GM12873 (cell line): ENCODE results near the gene ALDH4A1.

Experiments
- TF ChIP-seq, protein P1 (sequence below): IDR thresholded peaks from 2 replicates; pipeline ENCODE4 v1.5.1; 2012; ENCODE audit warnings: low read depth, mild to moderate bottlenecking, moderate library complexity, low read length, control low read depth; ENCODE audit not compliant: insufficient read depth; ENCODE audit errors: missing control alignments

ALDH4A1 gene

DNA sequence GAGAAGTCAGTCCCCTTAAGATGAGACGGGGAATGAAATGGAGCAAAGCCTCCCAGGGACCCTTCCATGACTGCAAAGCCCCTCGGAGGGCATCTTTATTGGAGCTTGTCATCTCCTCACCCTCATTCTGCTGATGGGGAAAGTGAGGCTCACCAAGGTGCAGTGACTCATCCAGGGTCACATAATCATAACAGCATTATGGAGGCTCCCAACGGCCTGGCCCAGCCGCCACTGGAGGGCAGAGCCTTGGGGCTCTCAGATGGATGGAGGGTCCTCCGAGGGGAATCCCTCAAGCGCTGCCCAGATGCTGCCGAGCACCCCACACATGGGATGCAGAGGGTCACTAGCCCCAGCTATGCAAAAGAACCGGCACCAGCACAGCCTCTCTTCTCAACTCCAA lies 35.2 kb upstream of the ALDH4A1 start:
- TF ChIP-seq, protein P1, sequence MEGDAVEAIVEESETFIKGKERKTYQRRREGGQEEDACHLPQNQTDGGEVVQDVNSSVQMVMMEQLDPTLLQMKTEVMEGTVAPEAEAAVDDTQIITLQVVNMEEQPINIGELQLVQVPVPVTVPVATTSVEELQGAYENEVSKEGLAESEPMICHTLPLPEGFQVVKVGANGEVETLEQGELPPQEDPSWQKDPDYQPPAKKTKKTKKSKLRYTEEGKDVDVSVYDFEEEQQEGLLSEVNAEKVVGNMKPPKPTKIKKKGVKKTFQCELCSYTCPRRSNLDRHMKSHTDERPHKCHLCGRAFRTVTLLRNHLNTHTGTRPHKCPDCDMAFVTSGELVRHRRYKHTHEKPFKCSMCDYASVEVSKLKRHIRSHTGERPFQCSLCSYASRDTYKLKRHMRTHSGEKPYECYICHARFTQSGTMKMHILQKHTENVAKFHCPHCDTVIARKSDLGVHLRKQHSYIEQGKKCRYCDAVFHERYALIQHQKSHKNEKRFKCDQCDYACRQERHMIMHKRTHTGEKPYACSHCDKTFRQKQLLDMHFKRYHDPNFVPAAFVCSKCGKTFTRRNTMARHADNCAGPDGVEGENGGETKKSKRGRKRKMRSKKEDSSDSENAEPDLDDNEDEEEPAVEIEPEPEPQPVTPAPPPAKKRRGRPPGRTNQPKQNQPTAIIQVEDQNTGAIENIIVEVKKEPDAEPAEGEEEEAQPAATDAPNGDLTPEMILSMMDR = no peak

DNA sequence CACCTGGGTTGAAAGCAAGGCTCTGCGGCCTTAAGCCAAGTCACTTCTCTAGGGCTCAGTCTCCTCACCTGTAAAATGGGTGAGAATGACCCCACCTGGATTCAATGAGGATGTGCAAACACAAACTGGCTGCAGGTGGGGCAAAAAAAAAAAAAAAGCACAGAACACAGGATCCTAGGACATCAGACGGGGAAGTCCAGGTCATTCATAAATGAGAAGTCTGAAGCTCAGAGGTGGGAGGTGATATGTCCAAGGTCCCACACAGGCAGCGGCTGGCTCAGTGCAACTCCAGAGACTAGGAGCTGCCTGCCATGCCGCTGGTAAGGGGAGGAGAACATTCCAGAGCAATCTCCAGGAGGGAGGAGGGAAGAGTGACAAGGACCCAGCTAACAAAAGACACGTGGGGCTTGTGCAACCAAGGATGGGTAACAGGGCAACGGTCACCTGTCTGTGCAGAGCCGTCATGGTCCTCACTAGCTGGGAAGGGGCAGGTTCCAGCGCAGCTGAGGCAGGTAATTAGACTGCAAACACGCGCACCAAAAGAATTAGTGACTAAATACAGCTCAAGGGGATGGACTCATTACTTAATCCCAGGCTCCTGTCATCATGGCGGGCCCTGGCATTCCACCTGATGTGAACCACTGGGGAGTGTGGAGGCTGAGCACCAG lies 34.6 kb upstream of the ALDH4A1 start:
- TF ChIP-seq, protein P1 = no peak

DNA sequence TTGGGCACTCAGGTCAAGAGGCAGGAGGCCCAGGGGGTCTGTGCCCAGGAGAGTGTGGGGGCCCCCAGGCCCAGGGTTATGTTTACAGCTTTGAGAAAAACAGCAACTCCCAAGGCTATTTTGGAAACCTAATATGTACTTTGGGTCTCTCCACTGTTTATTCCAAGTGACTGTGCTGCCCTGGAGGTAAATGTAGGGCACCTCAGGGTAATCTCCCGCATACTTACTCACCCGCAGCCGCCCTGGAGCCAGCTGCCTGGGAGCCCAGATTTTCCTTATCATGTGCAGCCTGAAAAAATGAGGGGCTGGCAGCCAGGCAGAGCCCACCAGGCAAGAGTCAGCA lies 34.1 kb upstream of the ALDH4A1 start:
- TF ChIP-seq, protein P1 = no peak

DNA sequence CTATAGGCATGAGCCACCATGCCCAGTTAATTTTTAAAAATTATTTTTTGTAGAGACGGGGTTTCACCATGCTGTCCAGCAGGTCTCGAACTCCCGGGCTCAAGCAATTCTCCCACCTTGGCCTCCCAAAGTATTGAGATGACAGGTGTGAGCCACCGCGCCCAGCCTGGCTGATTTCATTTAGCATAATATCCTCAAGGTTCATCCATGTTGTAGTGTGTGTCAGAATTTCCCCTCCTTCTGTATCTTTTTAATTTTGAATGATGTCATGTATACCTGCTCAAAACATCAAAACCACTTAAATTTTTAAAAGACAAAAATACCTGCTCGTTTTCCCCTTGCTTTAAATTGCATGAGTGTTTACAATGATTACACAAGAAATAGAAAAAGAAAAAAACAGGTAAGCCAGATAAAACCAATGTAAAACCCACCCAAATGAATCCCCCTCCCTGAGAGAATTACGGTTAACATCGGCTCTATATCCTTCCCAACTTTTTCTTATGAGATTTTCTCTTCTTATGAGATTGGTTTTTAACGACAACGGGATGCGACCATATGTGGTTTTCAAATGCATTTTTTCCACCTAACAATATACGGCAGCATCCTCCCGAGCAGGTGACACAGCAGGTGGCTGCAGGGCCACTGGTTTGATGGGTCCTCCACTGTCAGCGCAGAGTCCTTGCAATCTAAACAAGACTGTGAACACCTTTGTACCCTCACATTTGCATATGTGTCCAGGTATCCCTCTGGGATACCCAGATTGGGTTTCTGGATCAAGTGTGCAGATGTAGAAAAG lies 32.0 kb upstream of the ALDH4A1 start:
- TF ChIP-seq, protein P1 = no peak

DNA sequence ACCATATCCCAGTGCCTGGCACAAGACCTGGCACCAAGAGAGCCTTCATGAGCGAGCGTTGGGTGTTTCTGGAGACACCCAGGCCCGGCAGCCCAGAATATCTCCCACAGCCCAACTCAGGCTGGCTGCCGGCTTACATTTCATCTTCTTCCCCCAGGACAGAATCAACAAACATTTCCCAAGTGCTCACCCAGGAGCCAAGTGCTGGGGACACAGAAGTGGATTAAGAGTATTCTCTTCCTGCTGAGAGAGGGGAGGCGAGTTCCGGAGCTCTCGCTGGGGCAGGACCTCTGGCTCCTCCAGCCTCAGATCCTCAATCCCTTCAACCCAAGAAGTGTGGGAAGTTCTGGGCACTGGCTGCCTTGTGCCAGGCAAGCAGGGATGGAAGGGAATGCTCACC lies 30.5 kb upstream of the ALDH4A1 start:
- TF ChIP-seq, protein P1 = no peak

DNA sequence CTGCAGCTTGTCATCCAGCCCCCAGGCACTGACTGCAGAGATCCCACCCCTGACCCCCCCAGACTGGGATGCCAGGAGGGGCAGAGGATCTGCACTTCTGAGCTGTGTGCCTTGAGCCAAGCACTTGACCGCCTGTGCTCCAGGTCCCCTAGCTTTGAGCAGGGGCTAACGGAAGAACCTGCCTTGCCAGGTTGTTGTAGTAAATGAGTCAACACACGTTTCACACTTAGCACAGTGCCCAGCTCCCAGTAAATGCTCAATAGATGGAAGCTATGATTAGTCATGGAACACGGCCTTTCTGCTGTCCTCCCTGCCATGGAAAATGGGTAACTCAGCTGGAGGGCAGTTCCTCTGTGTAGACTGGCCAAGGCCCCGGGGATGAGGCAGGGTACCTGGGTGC lies 30.0 kb upstream of the ALDH4A1 start:
- TF ChIP-seq, protein P1 = no peak

DNA sequence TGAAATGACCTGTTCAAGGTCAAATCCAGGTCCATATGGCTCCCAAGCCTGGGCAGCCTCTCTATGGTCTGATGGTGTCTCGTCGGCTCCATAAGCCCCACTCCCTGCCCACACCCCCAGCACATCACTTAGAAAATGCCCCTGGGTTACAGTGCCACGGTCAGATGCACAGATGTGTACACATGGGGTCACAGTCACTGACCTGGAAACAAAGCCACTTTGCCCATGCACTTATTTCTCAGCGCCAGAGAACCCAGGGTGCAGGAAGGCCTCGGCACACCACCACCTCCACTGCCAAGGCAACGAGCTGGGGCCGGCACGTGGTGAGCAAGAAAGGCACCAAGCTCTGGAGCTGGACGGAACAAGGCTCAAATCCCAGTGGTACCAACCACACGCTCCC lies 29.4 kb upstream of the ALDH4A1 start:
- TF ChIP-seq, protein P1 = no peak
